Measurements from ENCODE around the gene GGT5.

- no peak for TF ChIP-seq EZH2 (IDR thresholded peaks at IDR 0.05)
- TF ChIP-seq POLR2AphosphoS5 (IDR thresholded peaks at IDR 0.05; ENCODE audit: borderline replicate concordance, low read depth, low read length): no peak
- TF ChIP-seq FOXP2 (optimal IDR thresholded peaks at IDR 0.05; ENCODE audit: control extremely low read depth, extremely low read length, insufficient read depth): no peak
These were observed 53.5 kb downstream of the GGT5 start for GRCh38 chr22:24191381-24191841.
